Cardiac fibroblast (primary cell): ENCODE measurements around the gene MEF2B.

Experiments
- DNase-seq, 2 donors: peaks; one replicate each; pipeline versions ENCODE4 v3.0.0 to v3.0.0-alpha.2; 2010; ENCODE audit warnings: low read depth in 2 of 2
- H3K4me3 ChIP-seq, 2 donors: replicated peaks in 1 of 2; 1 replicate in 1 of 2; 2 replicates in 1 of 2; pipeline ENCODE4 v1.5.1; 2011; ENCODE audit warnings: low read depth in 2 of 2, low read length in 2 of 2, mild to moderate bottlenecking in 2 of 2, moderate library complexity in 1 of 2
- TF ChIP-seq, protein P1 (sequence below): IDR thresholded peaks from one replicate; pipeline ENCODE4 v1.5.1; 2011; ENCODE audit warnings: low read depth, mild to moderate bottlenecking, low read length, inconsistent platforms

The MEF2B gene

DNA sequence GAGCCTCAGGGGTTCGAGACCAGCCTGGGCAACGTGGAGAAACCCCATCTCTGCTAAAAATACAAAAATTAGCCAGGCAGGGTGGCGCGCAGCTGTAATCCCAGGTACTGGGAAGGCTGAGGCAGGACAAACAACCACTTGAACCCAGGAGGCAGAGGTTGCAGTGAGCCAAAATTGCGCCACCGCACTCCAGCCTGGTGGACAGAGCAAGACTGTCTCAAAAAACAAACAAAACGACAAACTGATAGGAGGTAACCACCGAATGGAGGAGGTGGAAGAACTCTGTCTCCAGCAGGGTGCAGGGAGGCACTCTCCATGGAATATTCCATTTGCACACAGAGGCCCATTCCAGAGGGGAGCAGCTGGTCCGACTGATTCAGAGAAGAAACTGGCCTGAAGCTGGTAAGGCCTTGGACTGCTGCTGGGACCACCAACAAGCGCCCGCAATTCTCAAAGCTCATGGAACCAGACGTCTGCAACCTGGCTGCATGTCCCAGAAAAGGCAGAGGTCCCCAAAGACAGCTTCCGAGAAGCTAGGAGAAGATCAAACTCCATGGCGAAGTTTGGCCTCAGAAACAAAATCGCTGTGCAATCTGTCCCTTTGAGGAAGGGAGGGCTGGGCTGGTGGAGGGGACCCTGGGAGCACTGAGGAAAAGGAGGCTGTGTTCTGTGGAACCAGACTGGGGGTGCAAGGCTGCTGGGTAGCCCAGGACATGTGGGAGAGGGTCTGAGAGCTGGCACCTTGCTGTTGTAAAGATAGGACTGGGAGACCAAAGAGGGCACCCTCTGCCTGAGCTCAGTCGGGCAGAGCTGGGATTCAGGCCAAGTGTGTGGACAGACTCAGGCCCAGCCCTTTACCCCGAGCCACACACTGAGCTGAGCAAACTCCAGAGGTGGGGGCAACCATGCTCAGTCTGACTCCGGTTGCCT is 71.1 kb downstream of the MEF2B start:
- TF ChIP-seq, protein P1, sequence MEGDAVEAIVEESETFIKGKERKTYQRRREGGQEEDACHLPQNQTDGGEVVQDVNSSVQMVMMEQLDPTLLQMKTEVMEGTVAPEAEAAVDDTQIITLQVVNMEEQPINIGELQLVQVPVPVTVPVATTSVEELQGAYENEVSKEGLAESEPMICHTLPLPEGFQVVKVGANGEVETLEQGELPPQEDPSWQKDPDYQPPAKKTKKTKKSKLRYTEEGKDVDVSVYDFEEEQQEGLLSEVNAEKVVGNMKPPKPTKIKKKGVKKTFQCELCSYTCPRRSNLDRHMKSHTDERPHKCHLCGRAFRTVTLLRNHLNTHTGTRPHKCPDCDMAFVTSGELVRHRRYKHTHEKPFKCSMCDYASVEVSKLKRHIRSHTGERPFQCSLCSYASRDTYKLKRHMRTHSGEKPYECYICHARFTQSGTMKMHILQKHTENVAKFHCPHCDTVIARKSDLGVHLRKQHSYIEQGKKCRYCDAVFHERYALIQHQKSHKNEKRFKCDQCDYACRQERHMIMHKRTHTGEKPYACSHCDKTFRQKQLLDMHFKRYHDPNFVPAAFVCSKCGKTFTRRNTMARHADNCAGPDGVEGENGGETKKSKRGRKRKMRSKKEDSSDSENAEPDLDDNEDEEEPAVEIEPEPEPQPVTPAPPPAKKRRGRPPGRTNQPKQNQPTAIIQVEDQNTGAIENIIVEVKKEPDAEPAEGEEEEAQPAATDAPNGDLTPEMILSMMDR, result no peak
- no peak overlapping the region for H3K4me3 ChIP-seq
- DNase-seq, result no peak

DNA sequence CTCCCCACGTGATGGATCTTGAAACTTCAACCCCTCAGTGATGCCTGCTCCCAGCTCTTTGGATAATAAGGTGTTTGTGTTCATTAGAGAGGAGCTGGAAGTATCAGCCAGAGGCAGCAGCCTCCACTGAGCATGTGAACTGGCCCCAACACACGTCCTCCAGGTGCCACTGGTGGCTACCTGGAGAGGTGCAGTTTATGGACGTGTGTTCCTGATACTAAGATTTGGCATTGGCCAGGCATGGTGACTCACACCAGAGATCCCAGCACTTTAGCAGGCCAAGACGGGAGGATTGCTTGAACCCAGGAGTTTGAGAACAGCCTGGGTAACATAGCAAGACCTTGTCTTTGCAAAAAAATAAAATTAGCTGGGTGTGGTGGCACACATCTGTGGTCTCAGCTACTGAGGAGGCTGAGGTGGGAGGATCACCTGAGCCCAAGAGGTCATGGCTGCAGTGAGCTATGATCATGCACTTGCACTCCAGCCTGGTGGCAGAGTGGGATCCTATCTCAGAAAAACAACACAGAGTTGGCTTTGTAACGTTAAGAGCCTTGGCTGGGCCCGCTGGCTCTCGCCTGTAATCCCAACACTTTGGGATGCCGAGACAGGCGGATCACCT is 71.9 kb downstream of the MEF2B start:
- H3K4me3 ChIP-seq, result no peak overlapping the region
- TF ChIP-seq, protein P1, result no peak
- DNase-seq, result no peak

DNA sequence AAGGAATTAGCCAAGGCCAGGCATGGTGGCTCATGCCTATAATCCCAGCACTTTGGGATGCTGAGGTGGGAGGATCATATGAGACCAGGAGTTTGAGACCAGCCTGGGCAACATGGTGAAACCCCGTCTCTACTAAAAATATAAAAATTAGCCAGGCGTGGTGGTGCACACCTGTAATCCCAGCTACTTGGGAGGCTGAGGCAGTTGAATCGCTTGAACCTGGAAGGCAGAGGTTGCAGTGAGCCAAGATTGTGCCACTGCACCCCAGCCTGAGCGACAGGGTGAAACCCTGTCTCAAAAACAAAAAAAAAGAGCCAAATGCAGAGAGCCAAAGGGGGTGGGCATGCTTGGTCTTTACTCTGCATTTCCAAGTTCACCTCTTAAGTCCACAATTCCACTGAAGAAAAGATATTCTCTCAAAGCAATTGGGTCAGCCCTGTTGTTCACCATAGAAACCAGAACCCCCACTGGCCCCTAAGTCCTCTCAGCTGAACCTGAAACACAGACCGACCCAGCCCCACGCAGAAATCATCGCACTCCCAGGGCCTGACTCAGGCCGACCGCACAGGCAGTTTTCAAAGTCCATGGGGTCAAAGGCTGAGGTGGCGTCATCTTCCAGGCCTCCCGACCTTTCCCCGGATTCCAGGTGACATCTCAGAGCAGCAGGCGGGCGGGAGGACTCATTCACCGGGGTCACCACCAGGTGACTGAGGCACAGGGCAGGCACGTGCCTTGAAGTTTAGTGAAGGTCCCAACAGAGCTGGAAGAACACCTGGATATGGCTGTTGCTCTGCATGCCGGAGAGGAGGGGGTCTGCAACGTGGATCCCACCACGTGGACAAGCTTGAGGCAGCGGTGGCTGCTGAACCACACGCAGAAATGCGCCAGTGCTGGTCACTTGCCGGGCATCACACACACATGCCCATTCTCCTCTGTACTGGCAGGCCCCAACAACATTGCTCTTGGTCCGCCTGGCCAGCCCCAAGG is 73.1 kb downstream of the MEF2B start:
- no peak for DNase-seq
- TF ChIP-seq, protein P1, result no peak
- no peak overlapping the region for H3K4me3 ChIP-seq

- DNase-seq, result no peak
- TF ChIP-seq, protein P1, result no peak
- no peak overlapping the region for H3K4me3 ChIP-seq
Measured at GRCh38 chr19:19095691-19096090, 74.4 kb downstream of the MEF2B start.
